Measurements from ENCODE around the gene WDR93.

GRCh38 chr15:89654847-89655805 is 35.5 kb upstream of the WDR93 start, which contains the start of gene KIF7:
- TF ChIP-seq CTCF (IDR thresholded peaks at IDR 0.05) (no peak), POLR2A (IDR thresholded peaks at IDR 0.05) (no peak)
